ENCODE data around the gene DNAJC3.

- TF ChIP-seq, protein P1, sequence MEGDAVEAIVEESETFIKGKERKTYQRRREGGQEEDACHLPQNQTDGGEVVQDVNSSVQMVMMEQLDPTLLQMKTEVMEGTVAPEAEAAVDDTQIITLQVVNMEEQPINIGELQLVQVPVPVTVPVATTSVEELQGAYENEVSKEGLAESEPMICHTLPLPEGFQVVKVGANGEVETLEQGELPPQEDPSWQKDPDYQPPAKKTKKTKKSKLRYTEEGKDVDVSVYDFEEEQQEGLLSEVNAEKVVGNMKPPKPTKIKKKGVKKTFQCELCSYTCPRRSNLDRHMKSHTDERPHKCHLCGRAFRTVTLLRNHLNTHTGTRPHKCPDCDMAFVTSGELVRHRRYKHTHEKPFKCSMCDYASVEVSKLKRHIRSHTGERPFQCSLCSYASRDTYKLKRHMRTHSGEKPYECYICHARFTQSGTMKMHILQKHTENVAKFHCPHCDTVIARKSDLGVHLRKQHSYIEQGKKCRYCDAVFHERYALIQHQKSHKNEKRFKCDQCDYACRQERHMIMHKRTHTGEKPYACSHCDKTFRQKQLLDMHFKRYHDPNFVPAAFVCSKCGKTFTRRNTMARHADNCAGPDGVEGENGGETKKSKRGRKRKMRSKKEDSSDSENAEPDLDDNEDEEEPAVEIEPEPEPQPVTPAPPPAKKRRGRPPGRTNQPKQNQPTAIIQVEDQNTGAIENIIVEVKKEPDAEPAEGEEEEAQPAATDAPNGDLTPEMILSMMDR (optimal IDR thresholded peaks at IDR 0.05 in 1 of 3, IDR thresholded peaks at IDR 0.05 in 1 of 3, conservative IDR thresholded peaks at IDR 0.05 in 1 of 3; ENCODE audit: extremely low read depth in 1 of 3, insufficient read depth in 2 of 3, low read length in 3 of 3): no peak
- TF ChIP-seq EZH2 (IDR thresholded peaks at IDR 0.05; ENCODE audit: low read length): no peak
Observed at GRCh38 chr13:95833126-95833525, 156.2 kb downstream of the DNAJC3 start.
